Measurements from ENCODE around the gene SBF2. TPM values are rescaled to one million over a fixed set of nuclear protein-coding genes. Genes with fewer than 3 reads are reported as not detected.

Gene SBF2
- total and polyA plus RNA-seq, 2 of the 13 experiments (the other 11 are each of a cell fraction or from before 2014, with no cell fraction given): 24.0 to 45.8 TPM

- TF ChIP-seq NONO (IDR thresholded peaks at IDR 0.05): no peak
- TF ChIP-seq NONO (CRISPR knock-in tag; conservative IDR thresholded peaks at IDR 0.05): peak; percentile 35; the same call in 1 of the 2 replicates
- TF ChIP-seq, protein P1, sequence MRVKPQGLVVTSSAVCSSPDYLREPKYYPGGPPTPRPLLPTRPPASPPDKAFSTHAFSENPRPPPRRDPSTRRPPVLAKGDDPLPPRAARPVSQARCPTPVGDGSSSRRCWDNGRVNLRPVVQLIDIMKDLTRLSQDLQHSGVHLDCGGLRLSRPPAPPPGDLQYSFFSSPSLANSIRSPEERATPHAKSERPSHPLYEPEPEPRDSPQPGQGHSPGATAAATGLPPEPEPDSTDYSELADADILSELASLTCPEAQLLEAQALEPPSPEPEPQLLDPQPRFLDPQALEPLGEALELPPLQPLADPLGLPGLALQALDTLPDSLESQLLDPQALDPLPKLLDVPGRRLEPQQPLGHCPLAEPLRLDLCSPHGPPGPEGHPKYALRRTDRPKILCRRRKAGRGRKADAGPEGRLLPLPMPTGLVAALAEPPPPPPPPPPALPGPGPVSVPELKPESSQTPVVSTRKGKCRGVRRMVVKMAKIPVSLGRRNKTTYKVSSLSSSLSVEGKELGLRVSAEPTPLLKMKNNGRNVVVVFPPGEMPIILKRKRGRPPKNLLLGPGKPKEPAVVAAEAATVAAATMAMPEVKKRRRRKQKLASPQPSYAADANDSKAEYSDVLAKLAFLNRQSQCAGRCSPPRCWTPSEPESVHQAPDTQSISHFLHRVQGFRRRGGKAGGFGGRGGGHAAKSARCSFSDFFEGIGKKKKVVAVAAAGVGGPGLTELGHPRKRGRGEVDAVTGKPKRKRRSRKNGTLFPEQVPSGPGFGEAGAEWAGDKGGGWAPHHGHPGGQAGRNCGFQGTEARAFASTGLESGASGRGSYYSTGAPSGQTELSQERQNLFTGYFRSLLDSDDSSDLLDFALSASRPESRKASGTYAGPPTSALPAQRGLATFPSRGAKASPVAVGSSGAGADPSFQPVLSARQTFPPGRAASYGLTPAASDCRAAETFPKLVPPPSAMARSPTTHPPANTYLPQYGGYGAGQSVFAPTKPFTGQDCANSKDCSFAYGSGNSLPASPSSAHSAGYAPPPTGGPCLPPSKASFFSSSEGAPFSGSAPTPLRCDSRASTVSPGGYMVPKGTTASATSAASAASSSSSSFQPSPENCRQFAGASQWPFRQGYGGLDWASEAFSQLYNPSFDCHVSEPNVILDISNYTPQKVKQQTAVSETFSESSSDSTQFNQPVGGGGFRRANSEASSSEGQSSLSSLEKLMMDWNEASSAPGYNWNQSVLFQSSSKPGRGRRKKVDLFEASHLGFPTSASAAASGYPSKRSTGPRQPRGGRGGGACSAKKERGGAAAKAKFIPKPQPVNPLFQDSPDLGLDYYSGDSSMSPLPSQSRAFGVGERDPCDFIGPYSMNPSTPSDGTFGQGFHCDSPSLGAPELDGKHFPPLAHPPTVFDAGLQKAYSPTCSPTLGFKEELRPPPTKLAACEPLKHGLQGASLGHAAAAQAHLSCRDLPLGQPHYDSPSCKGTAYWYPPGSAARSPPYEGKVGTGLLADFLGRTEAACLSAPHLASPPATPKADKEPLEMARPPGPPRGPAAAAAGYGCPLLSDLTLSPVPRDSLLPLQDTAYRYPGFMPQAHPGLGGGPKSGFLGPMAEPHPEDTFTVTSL (CRISPR knock-in tag; IDR thresholded peaks at IDR 0.05; ENCODE audit: borderline replicate concordance): no peak
- TF ChIP-seq ZSCAN9 (CRISPR knock-in tag; IDR thresholded peaks at IDR 0.05; ENCODE audit: borderline replicate concordance): peak; percentile 71; the same call in 1 of the 2 replicates
- peak; percentile 40; the same call in 1 of the 2 replicates for TF ChIP-seq MED13 (CRISPR knock-in tag; IDR thresholded peaks at IDR 0.05)
- TF ChIP-seq, protein P2, sequence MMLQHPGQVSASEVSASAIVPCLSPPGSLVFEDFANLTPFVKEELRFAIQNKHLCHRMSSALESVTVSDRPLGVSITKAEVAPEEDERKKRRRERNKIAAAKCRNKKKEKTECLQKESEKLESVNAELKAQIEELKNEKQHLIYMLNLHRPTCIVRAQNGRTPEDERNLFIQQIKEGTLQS (CRISPR knock-in tag; IDR thresholded peaks at IDR 0.05): no peak
- TF ChIP-seq SAFB2 (CRISPR knock-in tag; IDR thresholded peaks at IDR 0.05; ENCODE audit: borderline replicate concordance, low read depth): no peak
- TF ChIP-seq MNT (IDR thresholded peaks at IDR 0.05): peak; percentile 52; the same call in 1 of the 2 replicates
- no peak for TF ChIP-seq ZNF354B (CRISPR knock-in tag; IDR thresholded peaks at IDR 0.05)
- no peak for TF ChIP-seq REXO4 (CRISPR knock-in tag; IDR thresholded peaks at IDR 0.05; ENCODE audit: borderline replicate concordance)
- TF ChIP-seq PHB2 (IDR thresholded peaks at IDR 0.05; ENCODE audit: partially characterized antibody): no peak
- TF ChIP-seq SALL2 (CRISPR knock-in tag; IDR thresholded peaks at IDR 0.05): no peak
- no peak for TF ChIP-seq ZNF556 (CRISPR knock-in tag; IDR thresholded peaks at IDR 0.05; ENCODE audit: borderline replicate concordance)
- TF ChIP-seq, protein P3, sequence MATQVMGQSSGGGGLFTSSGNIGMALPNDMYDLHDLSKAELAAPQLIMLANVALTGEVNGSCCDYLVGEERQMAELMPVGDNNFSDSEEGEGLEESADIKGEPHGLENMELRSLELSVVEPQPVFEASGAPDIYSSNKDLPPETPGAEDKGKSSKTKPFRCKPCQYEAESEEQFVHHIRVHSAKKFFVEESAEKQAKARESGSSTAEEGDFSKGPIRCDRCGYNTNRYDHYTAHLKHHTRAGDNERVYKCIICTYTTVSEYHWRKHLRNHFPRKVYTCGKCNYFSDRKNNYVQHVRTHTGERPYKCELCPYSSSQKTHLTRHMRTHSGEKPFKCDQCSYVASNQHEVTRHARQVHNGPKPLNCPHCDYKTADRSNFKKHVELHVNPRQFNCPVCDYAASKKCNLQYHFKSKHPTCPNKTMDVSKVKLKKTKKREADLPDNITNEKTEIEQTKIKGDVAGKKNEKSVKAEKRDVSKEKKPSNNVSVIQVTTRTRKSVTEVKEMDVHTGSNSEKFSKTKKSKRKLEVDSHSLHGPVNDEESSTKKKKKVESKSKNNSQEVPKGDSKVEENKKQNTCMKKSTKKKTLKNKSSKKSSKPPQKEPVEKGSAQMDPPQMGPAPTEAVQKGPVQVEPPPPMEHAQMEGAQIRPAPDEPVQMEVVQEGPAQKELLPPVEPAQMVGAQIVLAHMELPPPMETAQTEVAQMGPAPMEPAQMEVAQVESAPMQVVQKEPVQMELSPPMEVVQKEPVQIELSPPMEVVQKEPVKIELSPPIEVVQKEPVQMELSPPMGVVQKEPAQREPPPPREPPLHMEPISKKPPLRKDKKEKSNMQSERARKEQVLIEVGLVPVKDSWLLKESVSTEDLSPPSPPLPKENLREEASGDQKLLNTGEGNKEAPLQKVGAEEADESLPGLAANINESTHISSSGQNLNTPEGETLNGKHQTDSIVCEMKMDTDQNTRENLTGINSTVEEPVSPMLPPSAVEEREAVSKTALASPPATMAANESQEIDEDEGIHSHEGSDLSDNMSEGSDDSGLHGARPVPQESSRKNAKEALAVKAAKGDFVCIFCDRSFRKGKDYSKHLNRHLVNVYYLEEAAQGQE (IDR thresholded peaks at IDR 0.05; ENCODE audit: borderline replicate concordance in 1 of 2, low read depth in 1 of 2, low read length in 2 of 2): peak in 1 of 2 experiments; percentile 77; a peak in 2 of 4 replicates
- TF ChIP-seq THAP8 (CRISPR knock-in tag; IDR thresholded peaks at IDR 0.05; ENCODE audit: borderline replicate concordance): no peak
- peak; percentile 78 for TF ChIP-seq MED1 (CRISPR knock-in tag; IDR thresholded peaks at IDR 0.05)
- TF ChIP-seq GABPB1 (CRISPR knock-in tag; IDR thresholded peaks at IDR 0.05): peak; percentile 84
Observed at GRCh38 chr11:10304495-10305261, 10.7 kb upstream of the SBF2 start, which contains the start of gene ADM (continued).
